Skeletal muscle tissue (tissue), 4 donors: ENCODE data around the gene ZNRF1. TPM values are rescaled to one million over a fixed set of nuclear protein-coding genes. Genes with fewer than 3 reads are reported as not detected.
A peak's percentile ranks its signal among the peaks of the same experiment; 100 is the strongest.

Experiments used
- H3K27ac ChIP-seq: one replicate; pipeline ENCODE4 v1.7.0; 2013; ENCODE audit warnings: mild to moderate bottlenecking, low read depth, low read length, inconsistent platforms
- H3K27me3 ChIP-seq, 3 donors: one replicate each; pipeline ENCODE4 v1.7.0; 2013; ENCODE audit warnings: low read length in 3 of 3; ENCODE audit not compliant: control insufficient read depth in 3 of 3, insufficient read depth in 3 of 3
- H3K36me3 ChIP-seq, 3 donors: one replicate each; pipeline ENCODE4 v1.7.0; 2013; ENCODE audit warnings: low read length in 3 of 3; ENCODE audit not compliant: control insufficient read depth in 3 of 3, insufficient read depth in 3 of 3
- H3K4me1 ChIP-seq, 3 donors: one replicate each; pipeline ENCODE4 v1.7.0; 2013; ENCODE audit warnings: low read length in 3 of 3, mild to moderate bottlenecking in 3 of 3; ENCODE audit not compliant: control insufficient read depth in 3 of 3, insufficient read depth in 3 of 3
- H3K4me3 ChIP-seq, 3 donors: one replicate each; pipeline ENCODE4 v1.7.0; 2013; ENCODE audit warnings: low read length in 3 of 3
- H3K9ac ChIP-seq, 3 donors: one replicate each; pipeline ENCODE4 v1.7.0; 2013; ENCODE audit warnings: low read length in 3 of 3, mild to moderate bottlenecking in 3 of 3, moderate library complexity in 2 of 3, low read depth in 1 of 3
- H3K9me3 ChIP-seq, 3 donors: one replicate each; pipeline ENCODE4 v1.7.0; 2013; ENCODE audit warnings: low read length in 3 of 3; ENCODE audit not compliant: control insufficient read depth in 3 of 3
- total RNA-seq: library from RNA; depleted of rRNA; stranded (reverse); fragments of >200 nt; gene quantifications from one replicate; pipeline ENCODE4 v1.2.3, GENCODE V29; 2014
- donor health status: Osteomylitis.

Gene ZNRF1
- total RNA-seq, 1 donor from 2014 or later = 7.8 TPM

DNA sequence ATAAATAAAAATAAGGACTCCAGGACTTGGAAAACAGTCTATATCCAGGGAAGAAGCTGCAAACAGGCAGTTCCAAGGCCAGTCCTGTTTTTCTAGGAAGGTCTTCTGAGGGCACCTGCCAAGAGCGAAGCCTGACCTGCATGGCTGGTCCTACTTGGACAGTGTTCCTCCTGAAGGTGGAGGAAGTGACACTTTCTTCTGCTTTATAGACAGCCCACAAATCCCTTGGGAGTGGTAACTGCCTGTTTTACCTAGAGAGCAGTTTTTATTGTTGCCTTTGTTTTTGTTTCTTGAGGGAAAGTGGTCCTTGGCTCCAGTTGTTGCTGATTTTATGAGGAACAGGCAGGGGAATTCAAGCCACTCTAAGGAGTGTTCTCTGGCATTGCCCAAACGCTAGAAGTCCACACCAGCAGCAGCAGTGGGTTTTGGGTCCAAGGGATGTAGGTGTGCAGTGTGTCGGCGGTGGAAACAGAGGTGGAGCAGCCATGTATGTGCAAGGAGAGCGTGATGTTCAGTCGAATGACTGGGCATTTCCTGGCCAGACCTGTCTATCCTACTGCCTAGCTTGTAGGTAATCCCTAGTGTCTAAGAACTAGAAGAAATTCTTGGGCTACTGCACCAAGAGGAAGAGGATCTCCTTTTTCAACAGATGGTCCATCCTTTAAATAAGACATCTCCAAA is 82.5 kb downstream of the ZNRF1 start:
- Histone ChIP-seq H3K9ac (no peak overlapping the region), H3K27me3 (no peaks in the 10 kb centered on the region), H3K4me3 (no peak overlapping the region), H3K9me3 (no peaks in the 10 kb centered on the region), H3K4me1 (peaks cover 29 to 65% (median 39%) of the 10 kb centered on the region in 3 donors), H3K36me3 (peaks cover 0 to 6% (median 0%) of the 10 kb centered on the region in 3 donors), H3K27ac (no peak overlapping the region)

DNA sequence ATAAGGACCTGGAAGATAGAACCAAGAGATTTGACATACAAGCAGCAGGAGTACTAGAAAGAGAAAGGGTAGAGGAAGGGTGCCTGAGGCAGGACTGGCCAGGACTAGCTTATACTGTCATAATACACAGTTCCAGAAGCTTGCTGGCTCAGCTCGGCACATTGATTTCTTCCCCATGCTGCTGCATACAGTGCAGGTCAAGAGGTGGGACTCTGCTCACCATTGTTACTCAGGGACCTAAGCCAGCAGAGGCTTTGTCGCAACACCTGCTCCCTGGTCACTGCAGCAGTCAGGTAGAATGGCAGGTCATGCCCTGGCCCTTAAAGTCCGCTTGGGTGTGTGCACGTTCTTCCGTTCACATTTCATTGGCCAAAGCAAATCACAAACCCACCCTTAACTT is 85.0 kb downstream of the ZNRF1 start:
- peaks cover 54 to 85% (median 59%) of the 10 kb centered on the region in 3 donors for H3K4me1 ChIP-seq
- H3K9me3 ChIP-seq = no peaks in the 10 kb centered on the region
- no peaks in the 10 kb centered on the region for H3K27me3 ChIP-seq
- H3K9ac ChIP-seq = peak overlapping the region; percentile 5 to 26 (median 7)
- H3K36me3 ChIP-seq = peaks cover 0 to 6% (median 0%) of the 10 kb centered on the region in 3 donors
- H3K27ac ChIP-seq = no peak overlapping the region
- H3K4me3 ChIP-seq = no peak overlapping the region

- Histone ChIP-seq H3K9me3 (no peaks in the 10 kb centered on the region), H3K36me3 (peaks cover 0 to 3% (median 0%) of the 10 kb centered on the region in 3 donors), H3K27ac (peak overlapping the region; percentile 88), H3K9ac (no peak overlapping the region), H3K27me3 (no peaks in the 10 kb centered on the region), H3K4me1 (peaks cover 54 to 87% (median 63%) of the 10 kb centered on the region in 3 donors), H3K4me3 (no peak overlapping the region)
These were observed 86.7 kb downstream of the ZNRF1 start for GRCh38 chr16:75085556-75085955.

DNA sequence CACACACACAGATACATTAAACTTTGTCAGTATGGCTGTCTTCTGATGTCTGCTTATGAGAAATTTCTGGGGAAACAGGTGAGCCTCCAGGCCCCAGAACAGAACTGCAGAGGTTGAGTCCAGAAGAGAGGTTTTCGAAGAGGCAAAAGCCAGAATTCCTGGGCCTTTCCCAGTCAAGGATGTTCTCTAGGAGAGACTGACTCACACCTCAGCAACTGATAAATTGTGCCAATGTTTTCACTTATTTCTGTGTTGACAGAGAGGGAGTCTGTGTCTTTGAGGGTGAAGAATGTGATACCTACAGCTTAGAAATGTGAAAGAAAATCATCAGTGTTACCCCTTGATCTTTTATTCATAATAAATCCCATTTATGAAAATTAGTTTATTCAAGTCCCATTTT is 87.5 kb downstream of the ZNRF1 start:
- Histone ChIP-seq H3K9ac (peak overlapping the region in 1 of 3 donors; percentile 22), H3K27me3 (no peaks in the 10 kb centered on the region), H3K4me1 (peaks cover 52 to 84% (median 60%) of the 10 kb centered on the region in 3 donors), H3K9me3 (no peaks in the 10 kb centered on the region), H3K4me3 (no peak overlapping the region), H3K27ac (peak overlapping the region; percentile 88), H3K36me3 (peaks cover 0 to 3% (median 0%) of the 10 kb centered on the region in 3 donors)

DNA sequence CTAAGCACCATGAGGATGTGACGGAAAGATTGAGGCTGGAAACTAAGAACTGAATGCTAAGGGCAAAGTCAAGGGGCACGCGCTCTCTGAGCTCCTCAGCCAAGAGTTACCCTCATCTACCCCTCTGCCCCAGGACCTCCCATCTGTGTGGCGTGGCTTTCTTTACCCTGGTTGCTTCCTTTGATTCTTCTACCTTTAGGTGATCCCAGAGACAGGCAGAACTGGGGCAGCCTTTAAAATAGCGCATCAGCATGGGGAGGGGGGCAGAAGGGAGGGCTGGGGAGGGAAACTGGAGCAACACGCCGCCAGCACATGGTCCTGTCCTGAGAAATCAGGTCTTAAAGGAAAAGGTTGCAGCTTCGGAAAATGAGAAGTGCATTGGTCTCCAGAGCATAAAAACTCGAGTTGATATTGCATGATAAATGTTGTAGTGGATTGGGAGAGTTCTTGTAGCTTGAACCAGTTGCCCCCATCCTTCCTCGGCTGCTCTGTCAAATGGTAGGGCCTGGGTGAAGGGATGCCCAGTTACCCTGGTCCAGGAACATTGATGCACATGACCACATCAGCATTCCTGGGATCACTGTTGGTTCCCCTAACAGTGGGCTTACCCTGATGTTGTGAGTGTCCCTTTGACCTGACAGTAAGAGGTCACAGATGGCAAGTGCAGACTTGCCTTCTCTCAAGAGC is 88.0 kb downstream of the ZNRF1 start:
- Histone ChIP-seq H3K4me1 (peaks cover 49 to 78% (median 59%) of the 10 kb centered on the region in 3 donors), H3K27me3 (no peaks in the 10 kb centered on the region), H3K9ac (peak overlapping the region in 2 of 3 donors; percentile 13 to 60), H3K4me3 (peak overlapping the region; percentile 35 to 74 (median 60)), H3K27ac (peak overlapping the region; percentile 88), H3K9me3 (no peaks in the 10 kb centered on the region), H3K36me3 (peaks cover 0 to 3% (median 0%) of the 10 kb centered on the region in 3 donors)

DNA sequence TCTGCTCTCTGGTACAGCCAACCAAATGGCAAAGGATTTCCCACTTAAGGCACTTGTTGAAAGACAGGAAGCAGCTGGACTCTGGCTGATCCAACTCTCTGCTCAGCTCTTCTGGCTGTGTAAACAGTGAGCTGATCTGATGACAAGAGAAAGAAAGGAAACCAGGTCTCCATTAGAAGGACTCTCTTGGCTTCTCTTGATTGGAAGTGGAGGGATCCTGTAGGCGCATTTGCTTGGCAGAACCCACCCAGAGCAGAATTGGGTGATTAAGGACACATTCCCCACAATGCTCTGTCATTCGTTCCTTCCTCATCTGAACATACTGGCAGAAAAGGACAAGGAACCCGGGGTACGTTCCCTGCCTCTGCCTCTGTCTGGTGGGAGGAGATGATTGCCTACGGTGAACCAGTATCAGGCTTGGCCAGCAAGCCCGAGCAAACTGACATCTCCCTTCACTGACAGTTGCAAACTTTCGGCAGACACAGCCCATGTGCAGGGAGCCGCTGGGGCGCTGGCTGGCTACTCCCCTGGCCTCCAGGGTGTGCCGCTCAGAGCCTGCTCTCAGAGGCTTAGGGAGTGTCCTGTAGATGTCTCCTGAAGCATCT is 88.7 kb downstream of the ZNRF1 start:
- H3K9me3 ChIP-seq = no peaks in the 10 kb centered on the region
- H3K27me3 ChIP-seq = no peaks in the 10 kb centered on the region
- peak overlapping the region; percentile 60 to 74 (median 69) for H3K4me3 ChIP-seq
- H3K9ac ChIP-seq = peak overlapping the region; percentile 60 to 83 (median 82)
- peak overlapping the region; percentile 88 for H3K27ac ChIP-seq
- H3K36me3 ChIP-seq = peaks cover 0 to 3% (median 0%) of the 10 kb centered on the region in 3 donors
- H3K4me1 ChIP-seq = peaks cover 45 to 74% (median 59%) of the 10 kb centered on the region in 3 donors

- H3K36me3 ChIP-seq = peaks cover 0 to 3% (median 0%) of the 10 kb centered on the region in 3 donors
- peak overlapping the region in 1 of 3 donors; percentile 21 for H3K4me3 ChIP-seq
- H3K27me3 ChIP-seq = no peaks in the 10 kb centered on the region
- peaks cover 46 to 75% (median 54%) of the 10 kb centered on the region in 3 donors for H3K4me1 ChIP-seq
- no peak overlapping the region for H3K9ac ChIP-seq
- H3K9me3 ChIP-seq = no peaks in the 10 kb centered on the region
- H3K27ac ChIP-seq = peak overlapping the region; percentile 88
These were observed 89.4 kb downstream of the ZNRF1 start for GRCh38 chr16:75088216-75088615.

DNA sequence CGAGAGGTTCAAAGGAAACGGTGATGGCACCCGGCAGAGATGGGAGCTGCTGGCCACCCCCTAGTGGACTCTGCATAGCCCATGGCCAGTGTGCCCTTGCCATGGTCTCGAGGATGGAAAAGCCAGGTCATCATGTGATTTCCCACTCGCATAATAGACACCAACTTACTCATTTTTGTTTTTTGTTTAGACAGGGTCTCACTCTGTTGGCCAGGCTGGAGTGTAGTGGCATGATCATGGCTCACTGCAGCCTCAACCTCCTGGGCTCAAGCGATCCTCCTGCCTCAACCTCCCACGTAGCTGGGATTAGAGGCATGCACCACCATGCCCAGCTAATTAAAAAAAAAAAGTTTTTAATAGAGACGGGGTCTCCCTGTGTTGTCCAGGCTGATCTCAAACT is 90.1 kb downstream of the ZNRF1 start:
- no peak overlapping the region for H3K9ac ChIP-seq
- H3K36me3 ChIP-seq = peaks cover 0 to 9% (median 5%) of the 10 kb centered on the region in 3 donors
- H3K4me3 ChIP-seq = no peak overlapping the region
- no peaks in the 10 kb centered on the region for H3K9me3 ChIP-seq
- H3K4me1 ChIP-seq = peaks cover 42 to 75% (median 47%) of the 10 kb centered on the region in 3 donors
- peak overlapping the region; percentile 88 for H3K27ac ChIP-seq
- H3K27me3 ChIP-seq = no peaks in the 10 kb centered on the region

DNA sequence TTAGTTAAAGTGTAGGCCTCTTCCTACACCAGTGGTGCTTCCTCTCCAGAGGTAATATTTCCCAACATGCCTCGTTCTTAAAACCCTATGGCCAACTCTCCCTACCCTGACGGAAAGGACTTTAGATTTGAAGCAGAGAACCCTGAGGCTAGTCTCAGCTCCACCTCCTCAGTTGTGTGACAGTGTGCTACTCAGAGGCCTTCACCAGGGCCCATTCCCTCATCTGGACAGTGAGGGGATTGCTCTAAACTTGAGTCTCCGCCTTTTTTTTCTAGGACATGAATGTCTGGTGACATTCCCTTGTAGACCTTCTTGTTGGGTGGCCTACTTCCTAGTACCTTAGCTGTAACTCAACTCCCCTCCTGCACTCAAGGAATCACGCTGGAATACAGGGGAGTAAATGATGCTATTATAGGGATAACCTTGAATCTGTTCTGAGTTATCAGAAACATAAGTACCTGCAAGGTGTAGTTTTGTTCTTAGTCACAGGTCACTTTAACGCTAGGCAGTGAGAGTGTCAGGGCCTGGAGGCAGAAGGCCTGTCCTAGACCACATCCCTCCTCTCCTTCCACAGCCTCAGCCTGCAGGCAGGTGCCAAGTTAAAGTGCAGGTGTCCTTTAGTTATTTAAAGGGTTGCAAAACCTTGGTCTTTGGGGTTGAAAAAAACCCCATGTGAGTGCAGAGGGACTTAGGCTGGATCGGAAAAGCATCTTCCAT is 90.8 kb downstream of the ZNRF1 start:
- H3K9ac ChIP-seq = no peak overlapping the region
- H3K36me3 ChIP-seq = peaks cover 5 to 10% (median 5%) of the 10 kb centered on the region in 3 donors
- H3K27ac ChIP-seq = peak overlapping the region; percentile 88
- no peaks in the 10 kb centered on the region for H3K27me3 ChIP-seq
- no peaks in the 10 kb centered on the region for H3K9me3 ChIP-seq
- H3K4me1 ChIP-seq = peaks cover 40 to 70% (median 42%) of the 10 kb centered on the region in 3 donors
- no peak overlapping the region for H3K4me3 ChIP-seq
